A549 (cell line): ENCODE measurements around the gene KCNA10. TPM values are rescaled to one million over a fixed set of nuclear protein-coding genes. Genes with fewer than 3 reads are reported as not detected.

ENCODE experiments used
- ATAC-seq, 2 experiments: fragments of 200-7000 bp in 1 of 2; fragments of >200 bp in 1 of 2; cut with Nextera tagmentation in 1 of 2; cut with Tn5 transposase in 1 of 2; 3 replicates each; pipeline versions ENCODE4 v1.8.0 to v1.9.1; 2018 to 2020; ENCODE audit warnings: mild to moderate bottlenecking in 1 of 2, moderate library complexity in 1 of 2
- CTCF ChIA-PET: fragments of 300-600 bp; sonication (Branson Sonifier 250); formaldehyde crosslinking; extraction: SDS; loops from one replicate; lab custom pipeline; 2021; ENCODE audit warnings: antibody characterized with exemption, inconsistent platforms; lab: Yijun Ruan, JAX
- POLR2A ChIA-PET: fragments of 350-600 bp; formaldehyde crosslinking; extraction: SDS; loops from one replicate; lab custom pipeline; 2021; ENCODE audit warnings: antibody characterized with exemption, inconsistent platforms; lab: Yijun Ruan, JAX
- DNase-seq, 2 experiments: peaks; one replicate each; pipeline versions ENCODE4 v3.0.0 to v3.0.0-alpha.2; 2011 to 2016; ENCODE audit warnings: low read depth in 1 of 2, low spot score in 1 of 2
- FAIRE-seq: peaks from 2 replicates; lab custom pipeline; 2011; peaks lifted over from hg19 to GRCh38; lab: Jason Lieb, UNC
- H3K27ac ChIP-seq, 2 experiments: fragments of >200 bp; sonication (Bioruptor Twin); formaldehyde crosslinking; 3 replicates each; pipeline ENCODE4 v1.5.1; 2016 to 2017
- H3K4me1 ChIP-seq: fragments of >200 bp; sonication (Bioruptor Twin); formaldehyde crosslinking; 3 replicates; pipeline ENCODE4 v1.6.1; 2016
- H3K4me2 ChIP-seq: fragments of >200 bp; sonication (Bioruptor Twin); formaldehyde crosslinking; 3 replicates; pipeline ENCODE4 v1.6.1; 2016
- H3K4me3 ChIP-seq: fragments of >200 bp; sonication (Bioruptor Twin); formaldehyde crosslinking; 3 replicates; pipeline ENCODE4 v1.5.1; 2016
- H3K9me3 ChIP-seq: fragments of >200 bp; sonication (Bioruptor Twin); formaldehyde crosslinking; 3 replicates; pipeline ENCODE4 v1.6.1; 2016
- BCL3 ChIP-seq: fragments of >200 bp; sonication (Bioruptor Twin); formaldehyde crosslinking; IDR thresholded peaks from 3 replicates; pipeline ENCODE4 v1.6.1; 2016
- CHD4 ChIP-seq: fragments of 200-600 bp; sonication (generic); IDR thresholded peaks from 2 replicates; pipeline ENCODE4 v1.6.1; 2016; ENCODE audit warnings: antibody characterized with exemption, mild to moderate bottlenecking, borderline replicate concordance
- FOSL2 ChIP-seq, 2 experiments: fragments of 450-650 bp in 1 of 2; fragments of >200 bp in 1 of 2; sonication (Bioruptor Twin) in 1 of 2; formaldehyde crosslinking; IDR thresholded peaks; 2 replicates each; pipeline versions ENCODE4 v1.5.0 to v1.6.1; 2016 to 2020; ENCODE audit warnings: mild to moderate bottlenecking in 1 of 2, moderate library complexity in 1 of 2
- FOXS1 ChIP-seq: fragments of 250-450 bp; sonication (Bioruptor Pico); IDR thresholded peaks from 2 replicates; pipeline ENCODE4 v1.5.0; 2020; ENCODE audit warnings: mild to moderate bottlenecking, moderate library complexity
- HDAC2 ChIP-seq: fragments of 200-600 bp; sonication (generic); IDR thresholded peaks from 2 replicates; pipeline ENCODE4 v1.6.1; 2016
- HOXA7 ChIP-seq: fragments of 250-450 bp; sonication (Bioruptor Pico); IDR thresholded peaks from 2 replicates; pipeline ENCODE4 v1.5.0; 2020; ENCODE audit warnings: mild to moderate bottlenecking, moderate library complexity
- KDM1A ChIP-seq: fragments of 200-600 bp; sonication (generic); IDR thresholded peaks from 2 replicates; pipeline ENCODE4 v1.6.1; 2016; ENCODE audit warnings: low read depth, mild to moderate bottlenecking
- KDM5A ChIP-seq: fragments of 200-600 bp; sonication (generic); IDR thresholded peaks from 2 replicates; pipeline ENCODE4 v1.6.1; 2016; ENCODE audit warnings: antibody characterized with exemption, mild to moderate bottlenecking
- MAZ ChIP-seq: fragments of 150-350 bp; IDR thresholded peaks from 2 replicates; pipeline ENCODE4 v1.6.1; 2014; ENCODE audit warnings: antibody characterized with exemption, low read depth, low read length, borderline replicate concordance
- NFE2L2 ChIP-seq: fragments of 150-350 bp; conservative IDR thresholded peaks from 2 replicates; pipeline ENCODE4 v1.6.1; 2014; ENCODE audit warnings: low read length
- NR3C1 ChIP-seq: fragments of >200 bp; sonication (Bioruptor Twin); formaldehyde crosslinking; IDR thresholded peaks from 3 replicates; pipeline ENCODE4 v1.6.1; 2017
- PBX3 ChIP-seq: IDR thresholded peaks from 2 replicates; pipeline ENCODE4 v1.6.1; 2012
- PHF8 ChIP-seq: fragments of 200-600 bp; sonication (generic); IDR thresholded peaks from 2 replicates; pipeline ENCODE4 v1.6.1; 2016; ENCODE audit warnings: low read depth, mild to moderate bottlenecking, antibody characterized with exemption, moderate library complexity, borderline replicate concordance
- POLR2AphosphoS2 ChIP-seq: conservative IDR thresholded peaks from 2 replicates; pipeline ENCODE4 v1.6.1; 2012; ENCODE audit warnings: low read length, improper control_type of control experiment, inconsistent platforms
- RCOR1 ChIP-seq: fragments of 150-350 bp; IDR thresholded peaks from 2 replicates; pipeline ENCODE4 v1.6.1; 2014; ENCODE audit warnings: antibody characterized with exemption, low read length, low read depth
- REST ChIP-seq: fragments of 200-600 bp; sonication (generic); IDR thresholded peaks from 2 replicates; pipeline ENCODE4 v1.6.1; 2016; ENCODE audit warnings: antibody characterized with exemption, mild to moderate bottlenecking, moderate library complexity
- RNF2 ChIP-seq: fragments of 200-600 bp; sonication (generic); IDR thresholded peaks from 2 replicates; pipeline ENCODE4 v1.6.1; 2016; ENCODE audit warnings: low read depth, mild to moderate bottlenecking, antibody characterized with exemption, moderate library complexity, borderline replicate concordance
- SREBF2 ChIP-seq: fragments of 450-650 bp; IDR thresholded peaks from 2 replicates; pipeline ENCODE4 v1.6.1; 2014; ENCODE audit warnings: mild to moderate bottlenecking, moderate library complexity
- TP53 ChIP-seq: fragments of 250-450 bp; sonication (Bioruptor Pico); IDR thresholded peaks from 2 replicates; pipeline ENCODE4 v1.5.0; 2021; ENCODE audit warnings: mild to moderate bottlenecking, moderate library complexity
- ZFP36 ChIP-seq: fragments of 450-650 bp; IDR thresholded peaks from 2 replicates; pipeline ENCODE4 v1.6.1; 2014; ENCODE audit warnings: borderline replicate concordance; ENCODE audit not compliant: partially characterized antibody
- WGBS: methylation state at CpG from one replicate; pipeline ENCODE4 v1.1.6; 2017; ENCODE audit errors: missing lambda C conversion rate; 5-methylcytosine and 5-hydroxymethylcytosine counted together
- polyA plus RNA-seq, 4 experiments: library from polyadenylated mRNA; depleted of rRNA in 3 of 4; stranded (reverse); fragments of >200 nt; fragmentation: RNase III in 1 of 4; extraction: RNeasy Plus Mini Kit Qiagen cat#74134 plus additional on column Dnase treatment in 1 of 4; gene quantifications; 2 replicates in 3 of 4; 3 replicates in 1 of 4; pipeline ENCODE4 v1.2.3, GENCODE V29; 2011 to 2017
- TF ChIP-seq, protein P1 (sequence below): fragments of 250-450 bp; sonication (Bioruptor Pico); IDR thresholded peaks from 2 replicates; pipeline ENCODE4 v1.5.0; 2021; ENCODE audit warnings: mild to moderate bottlenecking, moderate library complexity, borderline replicate concordance

The KCNA10 gene
- polyA plus RNA-seq, 2 of the 4 experiments (the other 2 are of a cell fraction): not detected

- TF ChIP-seq REST (no peak), PHF8 (no peak), RCOR1 (no peak), CHD4 (no peak), RNF2 (no peak), KDM1A (no peak), POLR2AphosphoS2 (no peak), FOSL2 (IDR thresholded peaks at IDR 0.05) (no peak), FOSL2 (CRISPR knock-in tag; IDR thresholded peaks at IDR 0.05) (no peak), MAZ (no peak)
Measured at GRCh38 chr1:110538921-110539320, 19.9 kb upstream of the KCNA10 start (continued).

GRCh38 chr1:110538075-110538474 lies 19.1 kb upstream of the KCNA10 start:
- TF ChIP-seq NR3C1 (no peak), HOXA7 (CRISPR knock-in tag) (no peak), FOXS1 (CRISPR knock-in tag) (no peak), ZFP36 (no peak), HDAC2 (no peak)
- ChIA-PET CTCF (interaction anchor here (0.9 to 1.0 kb wide), 2 partner anchors 11 to 82 kb away, joined by 5 to 7 read pairs; no protein-coding TSS in a partner anchor), POLR2A (no interaction called here)
- Histone ChIP-seq H3K4me3 (no peak overlapping the region), H3K4me2 (no peak overlapping the region), H3K9me3 (no peaks in the 10 kb centered on the region), H3K4me1 (no peaks in the 10 kb centered on the region), H3K27ac (no peak overlapping the region)
- FAIRE-seq: no peak
- DNase-seq: no peak
- 47% methylated on average over 6 of the region's 16 CpGs for WGBS
- no peak for ATAC-seq

DNA sequence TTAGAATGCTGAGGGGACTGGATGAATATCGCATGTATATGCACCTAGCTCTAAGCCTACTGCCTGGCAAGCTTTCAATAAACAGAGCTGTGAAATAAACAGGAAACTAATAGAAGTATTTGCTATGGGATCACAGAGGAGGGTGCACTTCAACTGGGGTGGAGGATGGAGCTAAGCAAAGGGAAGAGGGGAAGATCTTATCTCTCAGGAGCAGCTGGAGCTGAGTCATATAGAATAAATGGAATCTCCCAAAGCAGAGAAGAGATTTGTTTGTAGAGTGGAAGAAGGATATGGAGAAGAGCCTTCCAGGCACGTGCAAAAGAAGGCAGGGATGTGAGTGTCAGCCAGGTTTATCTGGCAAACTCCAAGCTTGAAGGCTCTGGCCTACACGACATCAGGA lies 17.0 kb upstream of the KCNA10 start:
- ChIA-PET POLR2A (no interaction called here), CTCF (interaction anchor here (4.2 kb wide), 1 partner anchor 11 kb away, joined by 22 read pairs; no protein-coding TSS in a partner anchor)
- 11% methylated on average over 3 of the region's 3 CpGs for WGBS
- no peaks in the 10 kb centered on the region for H3K4me1 ChIP-seq
- no peak for TF ChIP-seq BCL3
- TF ChIP-seq KDM5A: no peak
- no peak for TF ChIP-seq HDAC2
- TF ChIP-seq, protein P1, sequence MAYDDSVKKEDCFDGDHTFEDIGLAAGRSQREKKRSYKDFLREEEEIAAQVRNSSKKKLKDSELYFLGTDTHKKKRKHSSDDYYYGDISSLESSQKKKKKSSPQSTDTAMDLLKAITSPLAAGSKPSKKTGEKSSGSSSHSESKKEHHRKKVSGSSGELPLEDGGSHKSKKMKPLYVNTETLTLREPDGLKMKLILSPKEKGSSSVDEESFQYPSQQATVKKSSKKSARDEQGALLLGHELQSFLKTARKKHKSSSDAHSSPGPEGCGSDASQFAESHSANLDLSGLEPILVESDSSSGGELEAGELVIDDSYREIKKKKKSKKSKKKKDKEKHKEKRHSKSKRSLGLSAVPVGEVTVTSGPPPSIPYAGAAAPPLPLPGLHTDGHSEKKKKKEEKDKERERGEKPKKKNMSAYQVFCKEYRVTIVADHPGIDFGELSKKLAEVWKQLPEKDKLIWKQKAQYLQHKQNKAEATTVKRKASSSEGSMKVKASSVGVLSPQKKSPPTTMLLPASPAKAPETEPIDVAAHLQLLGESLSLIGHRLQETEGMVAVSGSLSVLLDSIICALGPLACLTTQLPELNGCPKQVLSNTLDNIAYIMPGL (CRISPR knock-in tag): no peak
- no peak for TF ChIP-seq NFE2L2
- TF ChIP-seq TP53 (CRISPR knock-in tag): no peak
- no peak for TF ChIP-seq FOSL2 (IDR thresholded peaks at IDR 0.05)
- no peak for TF ChIP-seq FOSL2 (CRISPR knock-in tag; IDR thresholded peaks at IDR 0.05)
- TF ChIP-seq NR3C1: no peak
- TF ChIP-seq SREBF2: no peak
- TF ChIP-seq PBX3: no peak
- no peak for TF ChIP-seq RCOR1
- no peak overlapping the region for H3K27ac ChIP-seq
- H3K4me2 ChIP-seq: no peak overlapping the region
- no peak for ATAC-seq
- no peak for DNase-seq
- H3K4me3 ChIP-seq: no peak overlapping the region
- H3K9me3 ChIP-seq: no peaks in the 10 kb centered on the region
- no peak for FAIRE-seq
